Esophagus muscularis mucosa (tissue), 4 donors: ENCODE results near the gene CAD.

ENCODE experiments used
- EP300 ChIP-seq: sonication (generic); formaldehyde crosslinking; IDR thresholded peaks from one replicate; pipeline ENCODE4 v1.6.1; 2017; ENCODE audit warnings: antibody characterized with exemption
- POLR2A ChIP-seq: fragments of 450-650 bp; IDR thresholded peaks from one replicate; pipeline ENCODE4 v1.6.1; 2017; ENCODE audit warnings: antibody characterized with exemption, moderate library complexity, mild to moderate bottlenecking, low read depth
- POLR2AphosphoS5 ChIP-seq, 2 donors: sonication (generic); formaldehyde crosslinking; IDR thresholded peaks; one replicate each; pipeline ENCODE4 v1.6.1; 2017; ENCODE audit warnings: antibody characterized with exemption in 2 of 2
- TF ChIP-seq, protein P1 (sequence below), 3 experiments: fragments of 200-600 bp in 2 of 3; fragments of 450-650 bp in 1 of 3; sonication (generic) in 2 of 3; IDR thresholded peaks; one replicate each; pipeline ENCODE4 v1.5.1; 2017 to 2019; ENCODE audit warnings: antibody characterized with exemption in 3 of 3, mild to moderate bottlenecking in 2 of 3, moderate library complexity in 1 of 3

DNA sequence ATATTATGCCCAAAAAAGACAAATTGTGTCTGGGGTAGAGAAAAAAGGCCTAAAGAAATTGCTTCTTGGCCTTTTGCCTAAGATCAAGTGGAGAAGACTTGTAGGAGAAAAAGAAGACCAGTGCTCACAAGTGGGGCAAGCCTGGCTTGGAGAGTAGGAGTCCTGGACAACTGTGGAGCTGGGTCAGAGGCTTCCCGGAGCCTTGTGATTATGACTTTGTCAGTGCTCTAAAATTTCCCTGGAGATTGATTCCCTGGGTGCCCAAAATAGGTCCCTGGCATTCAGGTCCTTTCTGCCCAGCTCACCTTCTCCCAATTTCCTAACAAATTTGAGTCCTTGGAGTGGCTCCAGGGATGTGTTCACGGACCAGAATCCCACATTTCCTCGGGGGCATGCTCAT, 64.3 kb downstream of the CAD start:
- TF ChIP-seq, protein P1, sequence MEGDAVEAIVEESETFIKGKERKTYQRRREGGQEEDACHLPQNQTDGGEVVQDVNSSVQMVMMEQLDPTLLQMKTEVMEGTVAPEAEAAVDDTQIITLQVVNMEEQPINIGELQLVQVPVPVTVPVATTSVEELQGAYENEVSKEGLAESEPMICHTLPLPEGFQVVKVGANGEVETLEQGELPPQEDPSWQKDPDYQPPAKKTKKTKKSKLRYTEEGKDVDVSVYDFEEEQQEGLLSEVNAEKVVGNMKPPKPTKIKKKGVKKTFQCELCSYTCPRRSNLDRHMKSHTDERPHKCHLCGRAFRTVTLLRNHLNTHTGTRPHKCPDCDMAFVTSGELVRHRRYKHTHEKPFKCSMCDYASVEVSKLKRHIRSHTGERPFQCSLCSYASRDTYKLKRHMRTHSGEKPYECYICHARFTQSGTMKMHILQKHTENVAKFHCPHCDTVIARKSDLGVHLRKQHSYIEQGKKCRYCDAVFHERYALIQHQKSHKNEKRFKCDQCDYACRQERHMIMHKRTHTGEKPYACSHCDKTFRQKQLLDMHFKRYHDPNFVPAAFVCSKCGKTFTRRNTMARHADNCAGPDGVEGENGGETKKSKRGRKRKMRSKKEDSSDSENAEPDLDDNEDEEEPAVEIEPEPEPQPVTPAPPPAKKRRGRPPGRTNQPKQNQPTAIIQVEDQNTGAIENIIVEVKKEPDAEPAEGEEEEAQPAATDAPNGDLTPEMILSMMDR (IDR thresholded peaks at IDR 0.05): no peak
- TF ChIP-seq POLR2A (no peak), EP300 (no peak), POLR2AphosphoS5 (IDR thresholded peaks at IDR 0.05) (no peak)
